HCT116 (cell line): Measurements from ENCODE around the gene ARMC6. TPM values are rescaled to one million over a fixed set of nuclear protein-coding genes. Genes with fewer than 3 reads are reported as not detected.

Experiments used
- ATAC-seq: fragments of 200-7000 bp; cut with Tn5 transposase; 2 replicates; pipeline ENCODE4 v1.9.1; 2020; ENCODE audit warnings: mild to moderate bottlenecking, moderate library complexity
- BruUV-seq: library from RNA; stranded (reverse); fragments of 400-500 nt; replicated peaks from 2 replicates; lab custom pipeline; 2021; lab: Mats Ljungman, UMichigan
- CTCF ChIA-PET: fragments of 300-600 bp; sonication (Branson Sonifier 250); formaldehyde crosslinking; loops from one replicate; lab custom pipeline; 2021; ENCODE audit warnings: antibody characterized with exemption; lab: Charles Lee
- POLR2A ChIA-PET: fragments of 300-600, 350-600 bp; sonication (Branson Sonifier 250); formaldehyde crosslinking; loops from one replicate; lab custom pipeline; 2021; ENCODE audit warnings: antibody characterized with exemption; lab: Charles Lee
- RAD21 ChIA-PET, 2 experiments: fragments of 300-600 bp; sonication (Branson Sonifier 250); formaldehyde crosslinking; loops; one replicate each; lab custom pipeline; 2023; ENCODE audit warnings: low total read pairs in 2 of 2; ENCODE audit not compliant: uncharacterized antibody in 2 of 2, unreplicated experiment in 2 of 2, low non-redundant PET in 1 of 2; lab: Charles Lee
- DNase-seq: peaks from one replicate; pipeline ENCODE4 v3.0.0-alpha.2; 2010; ENCODE audit warnings: low read depth, low spot score
- H2AFZ ChIP-seq: fragments of 200-600 bp; shearing (Covaris generic), sonication (generic); 2 replicates; pipeline ENCODE4 v1.6.1; 2017; ENCODE audit warnings: low read depth, mixed run types, mixed read lengths, antibody characterized with exemption, low read length; ENCODE audit not compliant: poor library complexity, severe bottlenecking
- H3K27ac ChIP-seq: 2 replicates; pipeline ENCODE4 v1.5.1; 2012; ENCODE audit warnings: low read depth, low read length
- H3K27me3 ChIP-seq: fragments of 200-600 bp; sonication (generic); 2 replicates; pipeline ENCODE4 v1.6.1; 2016; ENCODE audit warnings: mixed run types, low read length, mixed read lengths; ENCODE audit not compliant: insufficient read depth
- H3K36me3 ChIP-seq, 2 experiments: fragments of 200-500 bp in 1 of 2; fragments of 200-600 bp in 1 of 2; sonication (Bioruptor generic) in 1 of 2; sonication (generic) in 1 of 2; 2 replicates each; pipeline versions ENCODE4 v1.5.1 to v1.6.1; 2014 to 2016; ENCODE audit warnings: low read length in 2 of 2, inconsistent platforms in 1 of 2, mixed read lengths in 1 of 2, mixed run types in 1 of 2; ENCODE audit not compliant: insufficient read depth in 2 of 2, control insufficient read depth in 1 of 2
- H3K4me1 ChIP-seq, 2 experiments: fragments of 200-600 bp in 1 of 2; sonication (generic) in 1 of 2; 2 replicates each; pipeline versions ENCODE4 v1.5.1 to v1.6.1; 2012 to 2017; ENCODE audit warnings: low read length in 2 of 2, inconsistent platforms in 1 of 2, mild to moderate bottlenecking in 1 of 2, mixed read lengths in 1 of 2, mixed run types in 1 of 2, moderate library complexity in 1 of 2; ENCODE audit not compliant: insufficient read depth in 2 of 2, control insufficient read depth in 1 of 2
- H3K4me2 ChIP-seq: fragments of 200-600 bp; sonication (generic); 2 replicates; pipeline ENCODE4 v1.6.1; 2017; ENCODE audit warnings: mixed run types, low read length, mixed read lengths
- H3K4me3 ChIP-seq, 2 experiments: fragments of 200-600 bp in 1 of 2; sonication (generic) in 1 of 2; replicated peaks in 1 of 2; 2 replicates each; pipeline ENCODE4 v1.5.1; 2011 to 2016; ENCODE audit warnings: low read length in 2 of 2, control low read depth in 1 of 2, low read depth in 1 of 2, mild to moderate bottlenecking in 1 of 2, mixed read lengths in 1 of 2, mixed run types in 1 of 2
- H3K79me2 ChIP-seq: fragments of 200-600 bp; sonication (generic); 2 replicates; pipeline ENCODE4 v1.6.1; 2017; ENCODE audit warnings: mild to moderate bottlenecking, mixed run types, low read length, moderate library complexity, mixed read lengths; ENCODE audit not compliant: insufficient read depth
- H3K9ac ChIP-seq: fragments of 200-600 bp; sonication (generic); 2 replicates; pipeline ENCODE4 v1.6.1; 2016; ENCODE audit warnings: low read length, mixed read lengths
- H3K9me2 ChIP-seq: fragments of 200-600 bp; sonication (generic), shearing (Covaris generic); 2 replicates; pipeline ENCODE4 v1.6.1; 2017; ENCODE audit warnings: mixed run types, mild to moderate bottlenecking, moderate library complexity; ENCODE audit not compliant: insufficient read depth
- H3K9me3 ChIP-seq, 2 experiments: fragments of 200-500 bp in 1 of 2; fragments of 200-600 bp in 1 of 2; sonication (Bioruptor generic) in 1 of 2; sonication (generic) in 1 of 2; 2 replicates each; pipeline ENCODE4 v1.6.1; 2014 to 2017; ENCODE audit warnings: low read length in 2 of 2, mixed read lengths in 2 of 2, inconsistent platforms in 1 of 2, low read depth in 1 of 2, mild to moderate bottlenecking in 1 of 2, mixed run types in 1 of 2, moderate library complexity in 1 of 2; ENCODE audit not compliant: control insufficient read depth in 1 of 2, insufficient read depth in 1 of 2
- H4K20me1 ChIP-seq: fragments of 200-600 bp; sonication (generic), shearing (Covaris generic); 2 replicates; pipeline ENCODE4 v1.6.1; 2017; ENCODE audit warnings: mixed run types, mild to moderate bottlenecking, moderate library complexity; ENCODE audit not compliant: insufficient read depth
- CEBPB ChIP-seq: IDR thresholded peaks from 2 replicates; pipeline ENCODE4 v1.6.1; 2012; ENCODE audit warnings: low read depth
- CTCF ChIP-seq, 3 experiments: fragments of 200-600 bp in 1 of 3; sonication (generic) in 1 of 3; IDR thresholded peaks in 2 of 3; conservative IDR thresholded peaks in 1 of 3; 2 replicates each; pipeline ENCODE4 v1.5.1; 2012 to 2017; ENCODE audit warnings: low read depth in 2 of 3, low read length in 2 of 3, antibody characterized with exemption in 1 of 3, borderline replicate concordance in 1 of 3, control low read depth in 1 of 3, mild to moderate bottlenecking in 1 of 3, mixed read lengths in 1 of 3, mixed run types in 1 of 3, moderate library complexity in 1 of 3; ENCODE audit not compliant: insufficient read depth in 1 of 3
- EZH2phosphoT487 ChIP-seq: fragments of 200-600 bp; IDR thresholded peaks from 2 replicates; pipeline ENCODE4 v1.6.1; 2018; ENCODE audit warnings: antibody characterized with exemption, borderline replicate concordance
- JUND ChIP-seq: IDR thresholded peaks from 2 replicates; pipeline ENCODE4 v1.6.1; 2012
- MAX ChIP-seq: IDR thresholded peaks from 2 replicates; pipeline ENCODE4 v1.6.1; 2012
- POLR2A ChIP-seq: IDR thresholded peaks from 2 replicates; pipeline ENCODE4 v1.7.0; 2011; ENCODE audit warnings: borderline replicate concordance; ENCODE audit not compliant: insufficient read depth, insufficient read length; ENCODE audit errors: extremely low read depth
- REST ChIP-seq: IDR thresholded peaks from 2 replicates; pipeline ENCODE4 v1.6.1; 2012; ENCODE audit warnings: low read depth
- SP1 ChIP-seq: IDR thresholded peaks from 2 replicates; pipeline ENCODE4 v1.6.1; 2012; ENCODE audit warnings: low read depth
- TCF7L2 ChIP-seq: IDR thresholded peaks from 2 replicates; pipeline ENCODE4 v1.7.0; 2011; ENCODE audit warnings: borderline replicate concordance, inconsistent platforms; ENCODE audit not compliant: insufficient read depth, insufficient read length; ENCODE audit errors: extremely low read depth
- YY1 ChIP-seq: IDR thresholded peaks from 2 replicates; pipeline ENCODE4 v1.6.1; 2011; ENCODE audit warnings: low read length, low read depth, moderate library complexity, mild to moderate bottlenecking; ENCODE audit not compliant: insufficient replicate concordance; ENCODE audit errors: extremely low read depth
- ZFX ChIP-seq: fragments of 450-650 bp; IDR thresholded peaks from 2 replicates; pipeline ENCODE4 v1.6.1; 2017
- ZNF274 ChIP-seq: fragments of 200-500 bp; sonication (Bioruptor generic); IDR thresholded peaks from 2 replicates; pipeline ENCODE4 v1.6.1; 2014; ENCODE audit warnings: mild to moderate bottlenecking, low read depth, low read length, inconsistent platforms
- intact Hi-C: fragments of 100-400 bp; cut with micrococcal nuclease; formaldehyde crosslinking; loops from 2 replicates; pipeline ENCODE4 v1.10.0; 2022
- total RNA-seq: library from RNA; stranded (reverse); gene quantifications from one replicate; pipeline ENCODE4 v1.2.1, GENCODE V29; 2021; ENCODE audit not compliant: unreplicated experiment

ARMC6 gene
- total RNA-seq, 1 experiment from 2014 or later: 34.7 TPM

GRCh38 chr19:19064811-19065745 lies 31.7 kb downstream of the ARMC6 start:
- ATAC-seq (no peak), DNase-seq (no peak)
- Histone ChIP-seq H3K4me2 (peak overlapping the region; percentile 85), H3K4me3 (peak overlapping the region; percentile 64 to 66), H3K9ac (no peak overlapping the region), H3K36me3 (no peaks in the 10 kb centered on the region), H3K79me2 (no peaks in the 10 kb centered on the region), H3K27ac (no peak overlapping the region), H3K27me3 (no peaks in the 10 kb centered on the region), H3K4me1 (peaks cover 20 to 32% of the 10 kb centered on the region in 2 experiments), H3K9me3 (no peaks in the 10 kb centered on the region), H3K9me2 (no peaks in the 10 kb centered on the region), H2AFZ (no peak overlapping the region)
- intact Hi-C loops: no loop called here
- ChIA-PET POLR2A (no interaction called here), RAD21 (interaction anchor here in 1 of 2 experiments (0.6 kb wide), 1 partner anchor 702 kb away, joined by 3 read pairs; no protein-coding TSS in a partner anchor), CTCF (no interaction called here)
- BruUV-seq: TSS peak; percentile 36
- TF ChIP-seq CEBPB: no peak
- no peak for TF ChIP-seq SP1
- no peak for TF ChIP-seq TCF7L2
- TF ChIP-seq EZH2phosphoT487: no peak
- no peak for TF ChIP-seq CTCF (IDR thresholded peaks at IDR 0.05 in 2 of 3, conservative IDR thresholded peaks at IDR 0.05 in 1 of 3; ENCODE audit: borderline replicate concordance in 1 of 3, insufficient read depth in 1 of 3, low read depth in 2 of 3, low read length in 2 of 3)
- TF ChIP-seq ZNF274: no peak
- TF ChIP-seq JUND: no peak
- TF ChIP-seq MAX: no peak
- TF ChIP-seq POLR2A: no peak
- no peak for TF ChIP-seq ZFX
- no peak for TF ChIP-seq REST
- no peak for TF ChIP-seq YY1
- TF ChIP-seq, all 23 proteins: peak for 0
- H4K20me1 ChIP-seq: no peaks in the 10 kb centered on the region
